Activated CD4-positive, CD25-positive, alpha-beta regulatory T cell treated with anti-CD3 and anti-CD28 coated beads, Interleukin-2, amount 50 U/mL, for 16 hours (primary cell): ENCODE results near the gene GID4.
"Not testable (repeated sequence)": the region's sequence is repeated elsewhere in the genome, so short reads cannot be mapped to it uniquely, and the experiment has no call there.

Experiments used
- DNase-seq: peaks from one replicate; pipeline ENCODE4 v3.0.0-alpha.2; 2020; ENCODE audit warnings: low read depth, low spot score

GID4 gene

GRCh38 chr17:18038861-18039534 lies at the start of gene GID4, which contains the start of gene ATPAF2:
GID4 (plus strand) TSS chr17:18039408; CDS start chr17:18039465, 57 bp downstream.
ATPAF2 (minus strand) TSS chr17:18039168; CDS start chr17:18039013, 155 bp downstream.
- peak; percentile 99 for DNase-seq

- DNase-seq: no peak
Observed at GRCh38 chr17:17989618-17990017, 49.6 kb upstream of the GID4 start.

GRCh38 chr17:17990282-17990681 lies 48.9 kb upstream of the GID4 start:
- DNase-seq: no peak

- DNase-seq: no peak
Observed at GRCh38 chr17:17993366-17993765, 45.8 kb upstream of the GID4 start.

- no peak for DNase-seq
Observed at GRCh38 chr17:17993852-17994251, 45.4 kb upstream of the GID4 start.

- DNase-seq: no peak
Observed at GRCh38 chr17:17994271-17995069, 44.7 kb upstream of the GID4 start.

GRCh38 chr17:17995887-17996286 lies 43.3 kb upstream of the GID4 start:
- DNase-seq: not testable (repeated sequence)

GRCh38 chr17:17998934-17999333 lies 40.3 kb upstream of the GID4 start:
- no peak for DNase-seq

GRCh38 chr17:17999364-18000029 lies 39.7 kb upstream of the GID4 start:
- DNase-seq: no peak

- DNase-seq: no peak
Observed at GRCh38 chr17:18000030-18000408, 39.2 kb upstream of the GID4 start.

GRCh38 chr17:18002171-18002570 lies 37.0 kb upstream of the GID4 start:
- no peak for DNase-seq

- DNase-seq: no peak
Observed at GRCh38 chr17:18004345-18004744, 34.9 kb upstream of the GID4 start.

GRCh38 chr17:18004884-18005305 lies 34.3 kb upstream of the GID4 start:
- DNase-seq: no peak

- no peak for DNase-seq
Observed at GRCh38 chr17:18005496-18005895, 33.7 kb upstream of the GID4 start.

- DNase-seq: no peak
Observed at GRCh38 chr17:18006495-18007239, 32.5 kb upstream of the GID4 start.

- DNase-seq: no peak
Observed at GRCh38 chr17:18008496-18009268, 30.5 kb upstream of the GID4 start.

GRCh38 chr17:18009609-18010420 lies 29.4 kb upstream of the GID4 start:
- no peak for DNase-seq

- no peak for DNase-seq
Observed at GRCh38 chr17:18011286-18011685, 27.9 kb upstream of the GID4 start.

- DNase-seq: no peak
Observed at GRCh38 chr17:18014006-18014405, 25.2 kb upstream of the GID4 start.

- no peak for DNase-seq
Observed at GRCh38 chr17:18015593-18015992, 23.6 kb upstream of the GID4 start.
